Liver (tissue), 3 donors: ENCODE data around the gene ARHGAP1.

ENCODE experiments used
- CTCF ChIP-seq: fragments of 150-350 bp; IDR thresholded peaks from 2 replicates; pipeline ENCODE4 v1.5.1; 2017; ENCODE audit warnings: improper control_type of control experiment, low read depth, low read length; ENCODE audit not compliant: missing input control
- REST ChIP-seq: IDR thresholded peaks from 2 replicates; pipeline ENCODE4 v1.6.1; 2016; ENCODE audit warnings: antibody characterized with exemption, mild to moderate bottlenecking
- TAF1 ChIP-seq: conservative IDR thresholded peaks from 2 replicates; pipeline ENCODE4 v1.6.1; 2016; ENCODE audit warnings: antibody characterized with exemption, mild to moderate bottlenecking
- ZBTB33 ChIP-seq: IDR thresholded peaks from 2 replicates; pipeline ENCODE4 v1.6.1; 2016; ENCODE audit warnings: antibody characterized with exemption
- donor health status: healthy.
- donor health status: healthy.

- TF ChIP-seq CTCF (no peak), REST (no peak), TAF1 (no peak), ZBTB33 (no peak)
These were observed 2.7 kb downstream of the ARHGAP1 start for GRCh38 chr11:46697723-46698122.
